ENCODE measurements around the gene LENEP.

The LENEP gene

DNA sequence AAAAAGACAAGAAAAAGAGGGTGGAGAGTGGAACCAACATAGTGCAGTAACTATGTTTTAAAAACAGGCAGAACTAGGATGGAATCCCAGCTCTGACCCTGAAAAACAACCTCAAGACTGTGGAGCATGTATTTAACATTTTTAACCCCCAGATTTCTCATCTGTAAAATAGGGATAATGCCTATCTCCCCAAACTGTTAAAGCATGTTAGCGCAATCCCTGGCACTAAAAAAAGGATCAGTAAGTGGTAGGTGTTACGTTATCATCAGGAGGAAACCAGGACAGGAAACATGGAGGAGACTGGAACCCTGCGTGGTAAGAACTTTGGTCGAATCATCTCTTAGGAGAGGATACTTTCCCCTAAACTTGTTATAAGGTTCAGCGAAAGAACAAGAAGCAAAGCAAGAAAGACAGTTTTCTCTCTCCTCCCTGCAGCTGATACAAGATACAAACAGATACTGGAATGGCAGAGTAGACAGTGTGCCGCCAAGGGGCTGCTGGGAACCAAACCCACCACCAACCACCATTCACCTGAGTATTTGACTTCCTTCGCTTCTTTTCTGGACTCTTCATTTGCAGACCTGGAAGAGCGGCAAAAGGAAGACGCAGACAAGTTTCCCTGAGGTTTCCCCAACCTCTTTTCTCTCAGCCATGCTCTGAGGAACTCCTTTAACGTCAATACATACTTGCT, 32.8 kb upstream of the LENEP start:
- DNase-seq (ENCODE audit: low read depth) = no peak

DNA sequence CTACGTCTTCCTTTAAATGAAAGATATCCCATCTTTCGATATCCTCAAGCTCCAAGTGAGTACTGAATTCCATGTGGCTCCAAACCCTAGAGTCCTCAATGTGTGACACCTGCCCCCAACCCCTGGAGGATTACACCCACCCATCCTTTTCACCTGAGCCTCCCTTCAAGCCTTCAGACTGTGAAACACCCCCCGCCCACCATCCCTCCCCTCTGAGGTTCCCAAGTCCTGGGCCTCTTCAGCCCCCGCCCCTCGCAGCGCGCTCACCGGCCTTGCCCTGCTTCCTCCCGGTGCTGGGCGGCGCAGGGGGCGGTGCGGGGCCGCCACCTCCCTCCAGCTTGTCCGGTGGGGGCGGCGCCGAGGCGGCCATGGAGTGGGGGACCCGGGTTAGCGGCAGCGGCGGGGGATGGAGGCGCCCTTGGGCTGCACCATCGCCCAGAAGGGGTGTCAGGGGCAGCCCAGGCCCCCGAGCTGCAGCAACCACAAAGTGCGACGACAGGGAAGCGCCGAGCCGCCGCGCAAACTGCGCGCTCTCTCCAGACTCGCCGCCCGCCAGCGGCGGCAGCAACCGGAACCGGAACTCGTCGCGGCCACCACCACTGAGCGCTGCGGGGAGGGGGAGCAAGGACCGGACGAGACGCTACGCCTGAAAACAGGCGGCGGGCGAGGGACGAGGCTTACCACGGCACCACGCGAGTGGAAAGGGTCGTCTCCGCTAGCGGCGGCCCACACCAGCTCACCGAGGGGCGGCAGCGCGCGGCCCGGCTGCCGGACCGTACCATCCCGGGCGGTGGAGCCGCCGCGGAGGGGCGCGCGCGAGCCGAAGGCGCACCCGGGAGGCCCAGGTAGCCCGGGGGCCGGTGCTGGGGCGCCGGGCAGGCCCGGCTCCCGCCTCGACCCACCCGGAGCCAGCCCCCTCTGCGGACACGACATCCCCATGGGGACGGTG, 31.9 kb upstream of the LENEP start, which contains the start of gene PYGO2:
PYGO2 (minus strand) TSS at position 576 of the 949 bp plus-strand sequence; CDS start at position 370, 206 bp downstream.
- DNase-seq (ENCODE audit: low read depth) = peak; percentile 78

DNA sequence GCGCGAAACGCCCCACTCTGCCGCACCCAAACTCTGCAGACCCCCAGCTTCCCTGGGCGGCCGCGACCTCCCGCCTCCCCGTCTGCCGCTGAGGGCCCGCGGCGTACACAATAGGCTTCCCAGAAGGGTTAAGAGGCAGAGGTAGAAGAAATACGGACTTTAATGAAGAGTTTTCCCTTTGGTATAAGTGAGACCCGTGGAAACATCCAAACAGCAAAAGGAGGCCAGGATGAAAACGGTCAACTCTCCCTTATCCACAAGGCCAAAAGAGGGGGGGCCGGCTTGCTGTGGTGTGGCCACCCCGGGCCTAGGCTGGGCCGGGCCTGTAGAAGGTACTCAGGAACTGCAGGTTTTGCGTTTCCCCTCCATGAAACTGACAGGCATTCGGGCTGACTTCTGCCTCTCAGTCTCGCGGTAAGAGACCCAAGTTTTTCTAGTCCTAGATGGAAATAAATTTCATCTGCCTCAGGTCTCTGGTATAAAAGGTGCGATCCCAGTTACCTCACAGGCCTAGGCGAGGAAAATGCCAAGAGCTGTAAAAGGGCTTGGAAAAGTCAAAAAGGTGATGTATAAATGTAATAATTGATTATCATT, 31.1 kb upstream of the LENEP start:
- DNase-seq (ENCODE audit: low read depth) = peak; percentile 39

DNA sequence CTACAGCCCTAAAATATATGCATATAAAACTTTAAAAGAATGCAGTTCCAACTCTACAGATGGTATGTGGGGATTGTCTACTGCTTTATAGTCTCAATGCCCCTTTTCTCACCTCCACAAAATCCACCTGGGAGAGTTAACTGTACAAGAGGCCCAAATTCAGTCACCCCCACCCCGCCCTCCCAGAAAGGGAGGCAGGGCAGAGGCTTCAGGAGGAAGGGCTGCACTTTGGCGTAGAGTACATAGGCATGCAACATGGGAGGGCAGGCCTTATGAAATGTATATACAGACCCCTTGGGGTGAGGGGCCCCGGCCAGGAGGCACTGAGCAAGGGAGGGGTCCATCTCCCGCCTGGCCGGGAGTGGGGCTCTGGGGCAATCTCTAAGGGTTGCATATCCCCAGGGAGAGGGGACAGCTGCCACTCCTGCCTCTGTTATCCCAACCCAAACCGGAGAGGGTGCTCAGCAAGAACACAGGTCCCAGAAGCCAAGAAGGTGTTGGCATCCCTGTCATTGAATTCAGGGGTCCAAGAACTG, 30.5 kb upstream of the LENEP start:
- no peak for DNase-seq (ENCODE audit: low read depth)

DNA sequence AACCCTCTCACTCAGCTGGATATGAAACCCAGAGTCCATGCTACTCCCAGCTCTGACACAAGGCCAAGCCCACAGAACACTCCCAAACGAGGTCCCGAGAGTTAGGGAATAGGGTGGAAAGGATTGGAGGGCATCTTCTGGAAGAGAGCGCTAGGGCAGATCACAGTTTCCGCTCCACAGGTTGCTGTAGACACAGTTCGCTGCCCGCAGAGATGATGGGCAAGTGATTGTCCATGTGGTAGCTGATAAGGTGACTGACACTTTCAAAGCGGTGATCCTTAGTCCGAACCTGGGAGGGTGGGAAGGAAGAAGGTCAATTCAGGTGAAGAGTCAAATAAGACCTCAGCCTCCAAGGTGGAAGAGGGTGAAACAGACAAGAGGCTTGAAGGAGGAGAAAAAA, 29.7 kb upstream of the LENEP start:
- no peak for DNase-seq (ENCODE audit: low read depth)

DNA sequence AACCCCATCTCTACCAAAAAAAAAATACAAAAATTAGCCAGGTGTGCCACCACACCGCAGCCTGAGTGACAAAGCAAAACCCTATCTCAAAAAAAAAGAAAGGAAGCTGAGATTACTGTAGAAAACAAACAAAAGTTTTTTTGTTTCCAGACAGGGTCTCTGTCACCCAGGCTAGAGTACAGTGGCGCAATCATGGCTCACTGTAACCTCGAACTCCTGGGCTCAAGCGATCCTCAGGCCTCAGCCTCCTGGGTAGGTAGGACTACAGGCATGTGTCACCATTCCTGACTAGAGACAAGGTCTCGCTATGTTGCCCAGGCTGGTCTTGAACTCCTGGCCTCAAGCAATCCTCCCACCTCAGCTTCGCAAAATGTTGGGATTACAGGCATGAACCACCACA, 29.0 kb upstream of the LENEP start:
- no peak for DNase-seq (ENCODE audit: low read depth)

DNA sequence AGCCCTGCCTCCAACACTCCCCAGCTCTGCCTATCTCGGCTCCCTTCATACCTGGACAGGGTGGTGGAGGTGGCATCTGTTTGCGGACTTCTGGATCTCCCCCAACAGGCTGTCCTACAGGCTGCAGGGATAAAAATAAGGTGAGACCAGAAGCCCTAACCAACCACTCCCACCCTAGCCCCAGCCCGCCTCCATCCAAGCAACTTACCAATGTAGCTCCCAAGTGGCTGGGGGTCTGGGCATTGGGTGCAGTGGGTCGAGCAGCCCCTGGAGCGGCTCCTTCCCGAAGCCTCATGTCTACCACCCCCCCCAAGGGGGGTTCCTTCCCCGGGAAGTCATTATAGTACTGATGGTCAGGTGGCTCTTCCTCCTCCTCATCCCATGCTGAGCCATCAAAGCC, 27.3 kb upstream of the LENEP start:
- no peak for DNase-seq (ENCODE audit: low read depth)

DNA sequence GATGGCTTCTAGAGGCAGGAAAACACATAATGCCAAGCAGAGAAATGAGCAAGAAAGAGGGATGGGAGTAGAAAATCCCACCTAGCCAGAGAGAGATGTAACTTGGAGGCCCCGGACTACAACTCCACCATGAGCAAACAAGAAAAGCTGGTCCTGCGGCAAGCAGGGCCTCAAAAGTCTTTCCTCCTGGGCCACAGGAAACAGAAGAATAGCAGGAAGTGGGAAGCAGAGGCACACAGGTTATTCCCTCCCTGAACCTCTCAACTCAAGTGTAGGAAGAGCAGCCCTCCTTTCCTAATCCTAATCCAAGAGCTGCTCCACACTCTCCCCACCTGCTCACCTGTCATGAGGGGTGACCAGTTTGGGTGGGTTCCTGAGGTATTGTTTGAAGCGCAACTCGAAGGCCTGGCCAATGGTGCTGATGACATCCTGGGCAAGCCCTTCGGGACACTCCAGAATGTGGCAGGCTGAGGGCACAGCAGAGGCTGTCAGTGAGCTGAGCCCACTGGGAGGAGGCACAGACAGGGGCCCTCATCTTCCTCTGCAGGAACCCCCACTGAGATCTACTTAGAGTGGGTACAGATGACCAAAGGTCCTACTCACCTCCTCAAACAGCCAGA, 25.9 kb upstream of the LENEP start:
- no peak for DNase-seq (ENCODE audit: low read depth)

DNA sequence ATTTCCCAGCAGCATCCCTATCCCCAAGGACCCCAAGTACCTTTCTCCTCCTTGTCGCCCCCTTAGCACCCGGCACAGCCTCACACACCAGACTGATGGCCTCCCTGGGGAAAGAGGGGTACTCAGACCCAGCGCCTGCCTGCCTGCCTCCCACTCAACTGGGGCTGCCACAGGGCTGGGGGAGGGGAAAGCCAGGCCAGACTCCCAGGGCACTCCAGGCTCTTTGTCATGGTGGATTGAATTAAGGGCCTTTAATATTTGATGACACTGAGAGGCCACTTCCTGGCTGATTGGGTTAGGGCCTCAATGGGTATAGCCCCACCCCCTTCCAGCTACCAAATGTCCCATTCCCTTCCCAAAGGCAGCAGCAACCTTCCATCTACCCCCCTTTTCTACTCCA, 24.7 kb upstream of the LENEP start:
- no peak for DNase-seq (ENCODE audit: low read depth)

DNA sequence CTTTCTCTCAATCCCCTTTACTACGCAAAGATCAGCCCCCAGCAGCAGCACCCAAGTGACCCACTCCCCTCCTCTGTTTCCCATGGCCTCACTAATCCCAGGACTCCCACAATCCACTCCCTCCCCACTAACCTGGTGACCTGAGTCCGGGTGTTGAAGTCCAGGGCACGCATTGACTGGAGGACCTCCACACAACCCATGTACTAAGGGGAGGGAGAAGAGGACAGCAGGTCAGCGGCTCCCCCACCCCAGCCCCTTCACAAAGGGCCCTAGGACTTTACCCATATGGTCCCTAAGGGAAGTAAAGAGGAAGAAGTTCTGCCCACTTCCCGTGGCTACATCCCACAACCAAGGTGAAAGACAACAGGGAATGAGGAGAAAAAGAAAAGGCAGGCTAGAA, 24.1 kb upstream of the LENEP start:
- no peak for DNase-seq (ENCODE audit: low read depth)

DNA sequence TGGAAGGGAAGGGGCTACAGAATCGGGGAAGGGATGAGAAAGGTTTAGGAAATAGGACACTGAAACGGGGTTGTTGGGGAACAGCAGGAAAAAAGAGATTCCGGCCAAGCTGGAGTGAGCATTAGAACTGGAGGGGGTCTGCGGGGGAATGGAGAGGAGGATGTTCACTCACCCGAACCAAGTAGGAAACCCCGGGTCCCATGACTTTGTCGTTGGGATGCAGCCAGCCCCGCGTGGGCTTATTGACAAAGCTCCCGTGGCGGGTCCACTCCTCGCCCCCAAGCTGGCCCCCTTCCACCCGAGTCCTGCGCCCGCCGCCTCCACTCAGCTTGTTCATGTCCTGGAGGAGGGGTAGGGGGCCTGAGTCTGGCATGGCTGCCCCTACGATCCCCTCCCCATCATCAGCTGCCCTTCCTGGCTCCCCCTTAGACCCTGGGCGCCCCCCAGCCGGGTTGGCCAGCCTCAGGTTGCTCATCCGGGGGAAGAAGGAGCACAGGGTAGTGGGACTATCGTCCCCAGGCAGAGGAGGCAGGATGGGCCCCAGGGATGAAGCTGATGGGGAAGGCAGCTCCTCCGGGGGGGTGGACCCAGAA, 23.4 kb upstream of the LENEP start:
- no peak for DNase-seq (ENCODE audit: low read depth)

DNA sequence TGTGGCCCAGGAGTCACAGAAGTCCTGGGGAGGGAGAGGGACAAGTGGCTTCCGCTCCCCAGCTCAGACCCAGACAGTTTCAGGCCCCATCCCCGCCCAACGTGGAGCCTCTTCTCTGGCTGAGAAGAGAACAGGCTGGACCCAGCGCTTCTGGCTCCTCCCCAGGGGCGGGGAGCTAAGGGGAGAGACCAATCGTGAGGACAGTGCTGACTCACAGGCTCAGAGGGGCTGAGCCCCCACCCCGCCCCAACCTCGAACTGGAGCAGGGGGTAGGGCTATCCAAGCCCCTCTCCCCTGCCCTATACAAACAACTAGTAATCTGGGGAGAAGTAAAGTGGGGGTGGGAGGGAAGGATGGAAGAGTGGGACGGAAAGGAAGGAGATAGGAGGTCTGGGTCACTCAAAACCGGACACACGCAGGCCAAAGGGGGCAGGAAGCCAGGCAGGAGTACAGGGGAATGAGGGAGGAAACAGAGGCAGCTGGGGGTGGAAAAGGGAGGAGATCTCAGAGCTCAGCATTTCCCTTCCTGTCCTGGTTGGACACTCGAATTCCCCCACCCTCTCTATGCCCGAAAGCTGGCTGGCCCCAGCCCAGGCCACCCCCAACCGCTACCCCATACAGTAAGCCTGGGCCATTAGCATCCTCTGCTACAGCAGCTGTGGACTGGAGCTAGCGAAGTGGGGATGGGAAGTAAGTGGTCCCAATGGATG, 22.6 kb upstream of the LENEP start, which contains the start of gene SHC1:
SHC1 (minus strand) TSS at position 117 of the 710 bp plus-strand sequence. CDS start 221 bp downstream, outside the sequence.
- DNase-seq (ENCODE audit: low read depth) = peak; percentile 98

DNA sequence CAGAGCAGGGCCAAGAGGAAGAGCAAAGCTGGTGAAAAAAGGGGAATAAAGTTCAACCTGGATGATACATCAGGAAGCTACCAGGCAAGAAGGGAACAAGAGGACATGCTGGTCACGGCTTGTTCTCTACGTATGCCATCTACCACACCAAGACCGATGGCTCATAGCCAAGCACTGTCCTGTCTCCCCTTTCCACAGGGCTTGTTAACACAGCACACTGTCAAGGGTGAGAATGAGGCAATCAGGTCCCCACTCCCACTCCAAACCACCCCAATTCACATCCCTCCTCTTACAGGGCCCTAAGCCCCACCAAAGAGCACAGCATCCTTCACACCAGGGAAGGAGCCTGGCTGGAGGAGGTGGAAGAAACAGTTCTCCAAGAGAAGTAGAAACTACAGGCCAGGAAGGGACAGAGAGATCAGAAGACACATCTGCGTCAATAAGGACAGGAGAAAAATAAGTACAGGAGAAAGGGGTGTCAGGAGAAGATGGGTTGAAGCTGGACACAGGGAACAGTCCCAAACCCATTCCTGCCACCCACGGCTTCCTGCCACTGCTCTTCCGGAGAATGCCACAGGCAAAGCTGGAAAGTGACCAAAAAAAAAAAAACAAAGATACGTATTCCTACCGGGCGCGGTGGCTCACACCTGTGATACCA, 21.9 kb upstream of the LENEP start:
- no peak for DNase-seq (ENCODE audit: low read depth)

DNA sequence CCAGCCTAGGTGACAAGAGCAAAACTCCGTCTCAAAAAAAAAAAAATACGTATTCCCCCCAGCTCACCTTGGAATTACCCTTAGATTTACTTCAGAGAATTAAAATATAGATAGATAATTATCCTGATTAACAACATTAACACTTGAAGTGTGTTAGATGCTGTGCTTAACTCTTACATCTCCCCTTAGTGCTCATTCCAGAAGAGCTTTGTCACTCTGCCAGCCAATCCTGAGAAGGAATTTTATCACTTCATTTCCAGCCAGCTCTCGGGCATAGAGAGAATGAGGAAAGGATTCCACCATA, 21.2 kb upstream of the LENEP start:
- DNase-seq (ENCODE audit: low read depth) = no peak

DNA sequence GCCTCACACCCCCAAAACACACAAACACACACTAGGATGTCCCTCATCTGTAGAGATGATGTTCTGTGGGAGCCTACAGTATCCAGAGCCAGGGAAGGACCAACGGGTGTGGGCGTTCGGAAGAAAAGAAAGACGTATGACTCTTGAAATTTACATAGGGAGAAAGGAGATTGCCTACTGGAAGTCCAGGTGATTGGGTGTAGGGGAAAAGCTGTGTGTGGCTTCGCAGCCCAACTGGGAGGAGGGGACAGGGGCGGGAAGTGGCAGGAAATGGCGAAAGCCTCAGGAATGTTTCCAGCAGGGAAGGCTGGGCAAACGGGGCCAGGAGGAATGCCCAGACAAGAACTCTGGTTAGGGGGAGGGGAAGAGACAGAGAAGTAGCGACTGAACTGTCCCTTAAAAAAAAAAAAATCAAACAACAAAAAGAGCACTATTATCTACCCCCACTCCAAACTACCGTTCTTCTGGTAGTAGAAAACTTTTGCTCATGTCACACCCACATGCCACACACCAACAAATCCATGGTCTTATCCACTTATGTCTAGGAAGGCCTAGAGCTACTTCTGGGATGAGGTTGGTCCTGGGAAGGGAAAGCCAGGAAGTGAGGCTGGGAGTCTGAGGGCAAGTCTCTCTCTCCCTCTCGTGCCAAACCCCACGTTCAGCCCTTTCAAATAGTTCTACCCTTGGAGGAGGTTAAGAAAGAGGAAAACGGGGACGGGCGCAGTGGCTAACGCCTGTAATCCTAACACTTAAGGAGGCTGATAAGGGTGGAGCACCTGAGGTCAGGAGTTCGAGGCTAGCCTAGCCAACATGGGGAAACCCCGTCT, 20.7 kb upstream of the LENEP start:
- peak; percentile 99 for DNase-seq (ENCODE audit: low read depth)

DNA sequence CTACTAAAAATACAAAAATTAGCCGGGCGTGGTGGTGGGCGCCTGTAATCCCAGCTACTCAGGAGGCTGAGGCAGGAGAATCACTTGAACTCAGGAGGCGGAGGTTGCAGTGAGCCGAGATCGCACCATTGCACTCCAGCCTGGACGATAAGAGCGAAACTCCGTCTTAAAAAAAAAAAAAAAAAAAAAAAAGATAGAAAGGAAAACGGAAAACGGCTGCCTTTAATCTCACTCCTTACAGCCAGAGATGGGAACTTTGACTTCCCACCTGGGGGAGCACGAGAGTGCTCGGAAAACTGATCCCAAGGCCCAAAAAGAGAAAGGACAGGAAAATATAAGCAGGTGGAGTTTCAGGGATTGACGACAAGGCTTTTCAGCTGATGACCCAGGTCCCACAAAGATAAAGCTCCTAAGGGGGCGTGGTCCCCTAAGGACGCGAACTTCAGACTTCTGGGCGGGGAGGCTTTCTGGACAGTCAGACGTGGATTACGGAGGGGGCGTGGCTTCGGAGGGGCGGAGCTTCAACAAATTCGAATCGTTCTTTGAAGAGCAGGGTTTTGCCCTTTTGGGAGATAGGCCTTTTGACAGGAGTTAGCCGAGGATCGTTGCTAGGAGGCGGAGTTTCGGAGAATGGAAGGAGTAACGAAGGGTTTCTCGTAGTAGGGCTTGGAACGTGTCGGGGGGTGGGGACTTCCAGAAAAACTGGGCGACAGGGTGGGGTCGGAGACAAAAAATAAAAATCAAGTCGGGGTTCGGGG, 19.9 kb upstream of the LENEP start:
- DNase-seq (ENCODE audit: low read depth) = peak; percentile 99

DNA sequence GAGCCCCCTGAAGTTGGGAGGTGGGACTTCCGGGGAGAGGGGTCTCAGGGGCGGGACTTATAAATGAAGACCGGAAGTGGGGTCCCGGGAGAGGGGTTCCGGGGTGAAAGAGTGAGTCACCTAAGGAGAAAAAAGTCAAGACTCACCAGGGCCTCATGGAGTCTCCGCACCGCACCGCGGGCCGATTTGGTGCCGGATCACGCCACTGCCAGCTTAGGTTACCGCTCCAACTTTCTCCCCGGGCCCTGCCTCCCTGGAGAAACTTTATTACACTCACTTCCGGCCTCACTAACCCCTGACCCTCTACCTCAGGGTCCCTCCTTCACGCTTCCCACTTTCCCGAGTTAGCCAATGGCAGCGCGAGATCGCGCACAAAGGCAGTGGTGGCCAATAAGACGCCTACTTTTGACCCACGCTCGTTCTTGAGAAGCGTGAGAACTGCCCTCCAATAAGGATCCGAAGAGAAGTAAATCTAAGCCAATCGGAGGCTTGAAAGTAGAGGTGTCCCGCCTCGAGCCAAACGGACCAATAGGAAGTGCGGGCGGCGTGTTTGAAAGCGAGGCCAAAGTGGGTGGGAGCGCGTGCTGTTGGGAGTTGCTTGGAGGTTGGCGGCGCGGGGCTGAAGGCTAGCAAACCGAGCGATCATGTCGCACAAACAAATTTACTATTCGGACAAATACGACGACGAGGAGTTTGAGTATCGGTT, 19.1 kb upstream of the LENEP start, which contains the start of gene CKS1B:
CKS1B (plus strand) TSS at position 580 of the 706 bp plus-strand sequence; CDS start at position 645, 65 bp downstream.
- DNase-seq (ENCODE audit: low read depth) = peak; percentile 100

DNA sequence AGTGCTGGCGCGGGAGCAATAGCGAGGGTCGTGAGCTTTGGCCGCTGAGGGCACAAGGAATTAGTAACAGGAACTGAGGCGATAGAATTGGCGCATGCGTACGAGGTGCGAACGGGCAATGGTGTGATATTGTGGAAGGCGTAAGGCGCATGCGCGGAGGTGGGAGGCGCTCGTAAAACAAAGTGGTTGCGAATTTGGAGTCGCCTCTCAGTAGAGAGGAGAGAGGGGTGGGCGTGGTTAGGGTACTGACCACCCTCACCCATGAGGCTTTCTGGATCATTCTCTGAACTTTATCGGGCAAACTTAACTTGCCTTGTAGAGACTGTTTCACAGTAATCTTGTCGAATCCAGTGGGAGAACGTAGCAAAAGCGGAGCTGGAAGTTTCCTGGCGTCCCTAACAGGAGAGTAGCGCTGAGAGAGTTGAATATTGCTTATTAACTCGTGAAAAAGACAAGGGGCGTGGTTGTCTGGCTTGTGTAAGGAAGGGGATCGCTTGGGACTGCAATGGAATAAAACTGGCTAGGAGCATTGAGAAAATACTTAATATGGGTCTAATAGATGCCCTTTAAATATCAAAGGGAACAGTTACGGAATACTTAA, 18.5 kb upstream of the LENEP start:
- peak; percentile 97 for DNase-seq (ENCODE audit: low read depth)

All from EH (cell line).